ENCODE data around the gene PCK2. TPM values are rescaled to one million over a fixed set of nuclear protein-coding genes. Genes with fewer than 3 reads are reported as not detected.

PCK2 gene
- total and polyA plus RNA-seq, 2 of the 13 experiments (the other 11 are each of a cell fraction or from before 2014, with no cell fraction given), result 129 to 272 TPM

DNA sequence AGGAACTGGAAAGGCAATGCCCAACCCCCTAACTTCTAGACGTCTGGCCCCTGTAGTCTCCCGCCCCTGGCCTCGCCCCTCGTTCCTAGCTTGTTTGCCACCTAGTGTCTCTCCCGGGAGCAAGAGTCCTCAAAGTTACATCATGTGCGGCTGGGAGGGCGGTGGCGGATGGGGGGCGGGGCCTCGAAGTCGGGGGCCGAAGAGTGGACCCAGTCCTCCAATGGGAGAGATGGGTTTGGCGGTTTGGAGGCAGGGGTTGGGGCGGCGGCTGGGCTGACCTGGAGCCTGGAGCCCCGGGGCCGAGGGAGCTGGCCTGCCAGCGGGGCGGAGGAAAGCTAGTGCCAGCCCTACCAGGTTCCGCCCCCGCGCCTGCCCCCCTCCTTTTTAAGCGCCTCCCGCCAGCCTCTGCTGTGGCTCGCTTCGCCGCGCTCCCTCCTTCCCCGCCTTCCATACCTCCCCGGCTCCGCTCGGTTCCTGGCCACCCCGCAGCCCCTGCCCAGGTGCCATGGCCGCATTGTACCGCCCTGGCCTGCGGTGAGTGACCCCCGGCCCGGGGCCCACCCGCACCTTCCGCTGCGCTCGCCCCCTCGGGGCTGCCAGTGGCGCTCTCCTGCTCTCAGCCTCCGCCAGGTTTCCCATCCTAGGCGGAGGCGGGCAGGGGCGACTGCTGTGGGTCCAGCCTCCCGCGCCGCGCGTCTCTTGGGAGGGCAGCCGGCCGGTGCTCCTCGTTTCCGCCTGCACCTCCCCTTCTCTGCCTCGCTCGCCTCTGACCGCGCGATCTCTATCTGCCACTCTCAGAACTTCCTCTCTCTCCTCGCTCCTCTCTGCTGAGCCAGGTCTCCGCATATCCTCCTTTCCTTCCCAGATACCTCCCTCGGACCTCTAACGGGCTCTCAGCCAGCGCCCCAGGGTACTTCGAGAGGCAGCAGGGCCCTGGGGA lies at the start of gene PCK2 (continued):
- TF ChIP-seq, protein P1, sequence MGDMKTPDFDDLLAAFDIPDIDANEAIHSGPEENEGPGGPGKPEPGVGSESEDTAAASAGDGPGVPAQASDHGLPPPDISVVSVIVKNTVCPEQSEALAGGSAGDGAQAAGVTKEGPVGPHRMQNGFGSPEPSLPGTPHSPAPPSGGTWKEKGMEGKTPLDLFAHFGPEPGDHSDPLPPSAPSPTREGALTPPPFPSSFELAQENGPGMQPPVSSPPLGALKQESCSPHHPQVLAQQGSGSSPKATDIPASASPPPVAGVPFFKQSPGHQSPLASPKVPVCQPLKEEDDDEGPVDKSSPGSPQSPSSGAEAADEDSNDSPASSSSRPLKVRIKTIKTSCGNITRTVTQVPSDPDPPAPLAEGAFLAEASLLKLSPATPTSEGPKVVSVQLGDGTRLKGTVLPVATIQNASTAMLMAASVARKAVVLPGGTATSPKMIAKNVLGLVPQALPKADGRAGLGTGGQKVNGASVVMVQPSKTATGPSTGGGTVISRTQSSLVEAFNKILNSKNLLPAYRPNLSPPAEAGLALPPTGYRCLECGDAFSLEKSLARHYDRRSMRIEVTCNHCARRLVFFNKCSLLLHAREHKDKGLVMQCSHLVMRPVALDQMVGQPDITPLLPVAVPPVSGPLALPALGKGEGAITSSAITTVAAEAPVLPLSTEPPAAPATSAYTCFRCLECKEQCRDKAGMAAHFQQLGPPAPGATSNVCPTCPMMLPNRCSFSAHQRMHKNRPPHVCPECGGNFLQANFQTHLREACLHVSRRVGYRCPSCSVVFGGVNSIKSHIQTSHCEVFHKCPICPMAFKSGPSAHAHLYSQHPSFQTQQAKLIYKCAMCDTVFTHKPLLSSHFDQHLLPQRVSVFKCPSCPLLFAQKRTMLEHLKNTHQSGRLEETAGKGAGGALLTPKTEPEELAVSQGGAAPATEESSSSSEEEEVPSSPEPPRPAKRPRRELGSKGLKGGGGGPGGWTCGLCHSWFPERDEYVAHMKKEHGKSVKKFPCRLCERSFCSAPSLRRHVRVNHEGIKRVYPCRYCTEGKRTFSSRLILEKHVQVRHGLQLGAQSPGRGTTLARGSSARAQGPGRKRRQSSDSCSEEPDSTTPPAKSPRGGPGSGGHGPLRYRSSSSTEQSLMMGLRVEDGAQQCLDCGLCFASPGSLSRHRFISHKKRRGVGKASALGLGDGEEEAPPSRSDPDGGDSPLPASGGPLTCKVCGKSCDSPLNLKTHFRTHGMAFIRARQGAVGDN (CRISPR knock-in tag; IDR thresholded peaks at IDR 0.05), result peak; percentile 94
- peak; percentile 77 for TF ChIP-seq ASH2L (IDR thresholded peaks at IDR 0.05; ENCODE audit: insufficient read length, low read depth, low read length)
- TF ChIP-seq SP5 (CRISPR knock-in tag; IDR thresholded peaks at IDR 0.05; ENCODE audit: borderline replicate concordance, low read depth), result peak; percentile 96
- TF ChIP-seq, protein P2, sequence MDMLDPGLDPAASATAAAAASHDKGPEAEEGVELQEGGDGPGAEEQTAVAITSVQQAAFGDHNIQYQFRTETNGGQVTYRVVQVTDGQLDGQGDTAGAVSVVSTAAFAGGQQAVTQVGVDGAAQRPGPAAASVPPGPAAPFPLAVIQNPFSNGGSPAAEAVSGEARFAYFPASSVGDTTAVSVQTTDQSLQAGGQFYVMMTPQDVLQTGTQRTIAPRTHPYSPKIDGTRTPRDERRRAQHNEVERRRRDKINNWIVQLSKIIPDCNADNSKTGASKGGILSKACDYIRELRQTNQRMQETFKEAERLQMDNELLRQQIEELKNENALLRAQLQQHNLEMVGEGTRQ (IDR thresholded peaks at IDR 0.05; ENCODE audit: low read depth, low read length), result no peak
- TF ChIP-seq, protein P2 (CRISPR knock-in tag; IDR thresholded peaks at IDR 0.05; ENCODE audit: borderline replicate concordance), result no peak
- TF ChIP-seq MED1 (CRISPR knock-in tag; IDR thresholded peaks at IDR 0.05), result peak; percentile 90
- TF ChIP-seq, protein P3, sequence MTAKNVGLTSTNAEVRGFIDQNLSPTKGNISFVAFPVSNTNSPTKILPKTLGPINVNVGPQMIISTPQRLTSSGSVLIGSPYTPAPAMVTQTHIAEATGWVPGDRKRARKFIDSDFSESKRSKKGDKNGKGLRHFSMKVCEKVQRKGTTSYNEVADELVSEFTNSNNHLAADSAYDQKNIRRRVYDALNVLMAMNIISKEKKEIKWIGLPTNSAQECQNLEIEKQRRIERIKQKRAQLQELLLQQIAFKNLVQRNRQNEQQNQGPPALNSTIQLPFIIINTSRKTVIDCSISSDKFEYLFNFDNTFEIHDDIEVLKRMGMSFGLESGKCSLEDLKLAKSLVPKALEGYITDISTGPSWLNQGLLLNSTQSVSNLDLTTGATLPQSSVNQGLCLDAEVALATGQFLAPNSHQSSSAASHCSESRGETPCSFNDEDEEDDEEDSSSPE (CRISPR knock-in tag; IDR thresholded peaks at IDR 0.05), result peak; percentile 91
- TF ChIP-seq NFE2L2 (IDR thresholded peaks at IDR 0.05; ENCODE audit: low read length), result no peak
- TF ChIP-seq EHMT2 (IDR thresholded peaks at IDR 0.05; ENCODE audit: borderline replicate concordance, low read depth, low read length), result peak; percentile 74; the same call in 1 of the 2 replicates
- TF ChIP-seq, protein P4, sequence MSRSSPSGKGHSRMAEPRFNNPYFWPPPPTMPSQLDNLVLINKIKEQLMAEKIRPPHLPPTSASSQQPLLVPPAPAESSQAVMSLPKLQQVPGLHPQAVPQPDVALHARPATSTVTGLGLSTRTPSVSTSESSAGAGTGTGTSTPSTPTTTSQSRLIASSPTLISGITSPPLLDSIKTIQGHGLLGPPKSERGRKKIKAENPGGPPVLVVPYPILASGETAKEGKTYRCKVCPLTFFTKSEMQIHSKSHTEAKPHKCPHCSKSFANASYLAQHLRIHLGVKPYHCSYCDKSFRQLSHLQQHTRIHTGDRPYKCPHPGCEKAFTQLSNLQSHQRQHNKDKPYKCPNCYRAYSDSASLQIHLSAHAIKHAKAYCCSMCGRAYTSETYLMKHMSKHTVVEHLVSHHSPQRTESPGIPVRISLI (CRISPR knock-in tag; IDR thresholded peaks at IDR 0.05; ENCODE audit: borderline replicate concordance), result peak; percentile 57; the same call in 1 of the 2 replicates
- no peak for TF ChIP-seq ZNF121 (CRISPR knock-in tag; IDR thresholded peaks at IDR 0.05)
- TF ChIP-seq ESRRA (CRISPR knock-in tag; IDR thresholded peaks at IDR 0.05; ENCODE audit: low read depth), result peak; percentile 57
- peak; percentile 100 for TF ChIP-seq ZNF430 (CRISPR knock-in tag; IDR thresholded peaks at IDR 0.05)
- TF ChIP-seq, protein P5, sequence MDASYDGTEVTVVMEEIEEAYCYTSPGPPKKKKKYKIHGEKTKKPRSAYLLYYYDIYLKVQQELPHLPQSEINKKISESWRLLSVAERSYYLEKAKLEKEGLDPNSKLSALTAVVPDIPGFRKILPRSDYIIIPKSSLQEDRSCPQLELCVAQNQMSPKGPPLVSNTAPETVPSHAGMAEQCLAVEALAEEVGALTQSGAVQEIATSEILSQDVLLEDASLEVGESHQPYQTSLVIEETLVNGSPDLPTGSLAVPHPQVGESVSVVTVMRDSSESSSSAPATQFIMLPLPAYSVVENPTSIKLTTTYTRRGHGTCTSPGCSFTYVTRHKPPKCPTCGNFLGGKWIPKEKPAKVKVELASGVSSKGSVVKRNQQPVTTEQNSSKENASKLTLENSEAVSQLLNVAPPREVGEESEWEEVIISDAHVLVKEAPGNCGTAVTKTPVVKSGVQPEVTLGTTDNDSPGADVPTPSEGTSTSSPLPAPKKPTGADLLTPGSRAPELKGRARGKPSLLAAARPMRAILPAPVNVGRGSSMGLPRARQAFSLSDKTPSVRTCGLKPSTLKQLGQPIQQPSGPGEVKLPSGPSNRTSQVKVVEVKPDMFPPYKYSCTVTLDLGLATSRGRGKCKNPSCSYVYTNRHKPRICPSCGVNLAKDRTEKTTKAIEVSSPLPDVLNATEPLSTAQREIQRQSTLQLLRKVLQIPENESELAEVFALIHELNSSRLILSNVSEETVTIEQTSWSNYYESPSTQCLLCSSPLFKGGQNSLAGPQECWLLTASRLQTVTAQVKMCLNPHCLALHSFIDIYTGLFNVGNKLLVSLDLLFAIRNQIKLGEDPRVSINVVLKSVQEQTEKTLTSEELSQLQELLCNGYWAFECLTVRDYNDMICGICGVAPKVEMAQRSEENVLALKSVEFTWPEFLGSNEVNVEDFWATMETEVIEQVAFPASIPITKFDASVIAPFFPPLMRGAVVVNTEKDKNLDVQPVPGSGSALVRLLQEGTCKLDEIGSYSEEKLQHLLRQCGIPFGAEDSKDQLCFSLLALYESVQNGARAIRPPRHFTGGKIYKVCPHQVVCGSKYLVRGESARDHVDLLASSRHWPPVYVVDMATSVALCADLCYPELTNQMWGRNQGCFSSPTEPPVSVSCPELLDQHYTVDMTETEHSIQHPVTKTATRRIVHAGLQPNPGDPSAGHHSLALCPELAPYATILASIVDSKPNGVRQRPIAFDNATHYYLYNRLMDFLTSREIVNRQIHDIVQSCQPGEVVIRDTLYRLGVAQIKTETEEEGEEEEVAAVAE (CRISPR knock-in tag; IDR thresholded peaks at IDR 0.05; ENCODE audit: borderline replicate concordance), result peak; percentile 97
